ENCODE measurements around the gene VARS1.
"Not testable (repeated sequence)": the region's sequence is repeated elsewhere in the genome, so short reads cannot be mapped to it uniquely, and the experiment has no call there.

VARS1 gene

DNA sequence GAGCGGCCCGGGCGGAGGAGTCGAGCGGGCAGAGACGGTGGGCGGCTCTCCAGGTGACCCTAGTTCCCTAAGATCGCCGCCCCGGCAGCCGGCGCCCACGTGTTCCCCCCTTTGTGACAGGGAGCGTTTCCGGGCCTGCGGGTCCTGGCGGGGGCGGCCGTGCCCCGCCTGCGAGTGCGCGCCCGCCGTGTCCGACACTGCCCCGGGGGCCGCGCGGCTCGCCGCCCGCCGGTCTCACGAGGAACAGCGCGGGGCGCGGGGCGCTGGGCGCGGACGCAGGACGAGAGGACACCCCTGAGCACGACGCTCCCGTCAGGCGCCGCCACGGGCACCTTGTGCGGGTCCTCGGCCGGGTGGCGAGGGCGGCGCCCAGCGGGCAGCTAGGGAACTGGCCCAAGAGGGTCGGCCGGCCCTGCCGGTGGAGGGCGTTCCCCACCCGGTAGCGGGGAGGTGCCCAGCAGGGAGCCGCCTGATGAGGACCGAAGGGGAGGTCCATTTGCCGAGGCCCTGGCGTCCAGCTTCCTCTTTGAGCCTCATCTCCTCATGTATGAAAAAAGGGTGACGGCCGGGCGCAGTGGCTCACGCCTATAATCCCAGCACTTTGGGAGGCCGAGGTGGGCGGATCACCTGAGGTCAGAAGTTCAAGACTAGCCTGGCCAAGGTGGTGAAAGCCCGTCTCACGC lies at the start of gene VARS1:
Gene VARS1 (minus strand): TSS at position 137 of the 683 bp plus-strand sequence. CDS start 535 bp downstream, outside the sequence.
- peak; percentile 79 for DNase-seq

DNA sequence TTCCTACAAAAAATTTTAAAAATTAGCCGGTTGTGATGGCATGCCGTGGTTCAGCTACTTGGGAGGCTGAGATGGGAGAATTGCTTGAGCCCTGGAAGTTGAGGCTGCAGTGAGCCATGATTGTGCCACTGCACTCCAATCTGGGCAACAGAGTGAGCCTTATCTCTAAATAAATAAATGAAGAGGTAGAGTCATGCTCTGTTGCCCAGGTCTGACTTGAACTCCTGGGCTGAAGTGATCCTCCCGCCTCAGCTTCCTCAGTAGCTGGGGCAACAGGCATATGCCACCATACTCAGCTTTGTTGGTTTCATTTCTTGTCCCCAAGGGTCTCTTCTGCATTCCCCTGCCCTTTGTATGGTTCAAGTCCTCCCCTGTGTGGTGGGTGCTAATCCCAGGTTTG lies 49.0 kb upstream of the VARS1 start:
- DNase-seq: no peak

DNA sequence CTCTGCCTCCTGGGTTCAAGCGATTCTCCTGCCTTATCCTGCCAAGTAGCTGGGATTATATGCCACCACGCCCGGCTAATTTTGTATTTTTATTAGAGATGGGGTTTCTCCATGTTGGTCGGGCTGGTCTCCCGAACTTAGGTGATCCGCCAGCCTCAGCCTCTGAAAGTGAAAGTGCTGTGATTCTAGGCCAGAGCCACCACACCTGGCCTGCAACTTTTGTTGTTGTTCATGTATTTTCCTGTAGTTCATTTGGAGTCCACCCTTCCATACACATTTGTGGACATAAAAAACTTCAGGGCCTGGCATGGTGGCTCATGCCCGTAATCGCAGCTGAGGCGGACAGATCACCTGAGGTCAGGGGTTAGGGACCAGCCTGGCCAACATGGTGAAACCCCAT lies 46.5 kb upstream of the VARS1 start:
- no peak for DNase-seq

DNA sequence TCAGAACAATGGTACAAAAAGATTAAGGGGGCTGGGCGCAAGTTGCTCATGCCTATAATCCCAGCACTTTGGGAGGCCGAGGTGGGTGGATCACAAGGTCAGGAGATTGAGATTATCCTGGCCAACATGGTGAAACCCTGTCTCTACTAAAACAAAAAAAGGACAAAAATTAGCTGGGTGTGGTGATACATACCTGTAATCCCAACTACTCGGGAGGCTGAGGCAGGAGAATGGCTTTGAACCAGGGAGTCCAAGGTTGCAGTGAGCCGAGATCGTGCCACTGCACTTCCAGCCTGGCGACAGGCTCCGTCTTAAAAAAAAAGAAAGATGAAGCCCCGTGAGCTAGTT lies 44.2 kb upstream of the VARS1 start:
- not testable (repeated sequence) for DNase-seq

GRCh38 chr6:31838968-31839367 lies 43.4 kb upstream of the VARS1 start:
- DNase-seq: no peak

DNA sequence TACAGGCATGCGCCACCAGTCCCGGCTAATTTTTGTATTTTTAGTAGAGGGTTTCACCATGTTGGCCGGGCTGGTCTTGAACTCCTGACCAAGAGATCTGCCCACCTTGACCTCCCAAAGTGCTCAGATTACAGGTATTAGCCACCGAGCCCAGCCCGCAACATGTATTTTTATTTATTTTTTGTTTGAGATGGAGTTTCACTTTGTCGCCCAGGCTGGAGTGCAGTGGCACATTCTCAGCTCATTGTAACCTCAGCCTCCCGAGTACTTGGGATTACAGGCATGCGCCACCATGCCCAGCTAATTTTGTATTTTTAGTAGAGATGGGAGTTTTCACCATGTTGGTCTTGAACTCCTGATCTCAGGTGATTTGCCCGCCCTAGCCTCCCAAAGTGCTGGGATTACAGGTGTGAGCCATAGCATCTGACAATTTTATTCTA lies 42.6 kb upstream of the VARS1 start:
- DNase-seq: not testable (repeated sequence)

- no peak for DNase-seq
Observed at GRCh38 chr6:31837369-31838113, 42.0 kb upstream of the VARS1 start.

DNA sequence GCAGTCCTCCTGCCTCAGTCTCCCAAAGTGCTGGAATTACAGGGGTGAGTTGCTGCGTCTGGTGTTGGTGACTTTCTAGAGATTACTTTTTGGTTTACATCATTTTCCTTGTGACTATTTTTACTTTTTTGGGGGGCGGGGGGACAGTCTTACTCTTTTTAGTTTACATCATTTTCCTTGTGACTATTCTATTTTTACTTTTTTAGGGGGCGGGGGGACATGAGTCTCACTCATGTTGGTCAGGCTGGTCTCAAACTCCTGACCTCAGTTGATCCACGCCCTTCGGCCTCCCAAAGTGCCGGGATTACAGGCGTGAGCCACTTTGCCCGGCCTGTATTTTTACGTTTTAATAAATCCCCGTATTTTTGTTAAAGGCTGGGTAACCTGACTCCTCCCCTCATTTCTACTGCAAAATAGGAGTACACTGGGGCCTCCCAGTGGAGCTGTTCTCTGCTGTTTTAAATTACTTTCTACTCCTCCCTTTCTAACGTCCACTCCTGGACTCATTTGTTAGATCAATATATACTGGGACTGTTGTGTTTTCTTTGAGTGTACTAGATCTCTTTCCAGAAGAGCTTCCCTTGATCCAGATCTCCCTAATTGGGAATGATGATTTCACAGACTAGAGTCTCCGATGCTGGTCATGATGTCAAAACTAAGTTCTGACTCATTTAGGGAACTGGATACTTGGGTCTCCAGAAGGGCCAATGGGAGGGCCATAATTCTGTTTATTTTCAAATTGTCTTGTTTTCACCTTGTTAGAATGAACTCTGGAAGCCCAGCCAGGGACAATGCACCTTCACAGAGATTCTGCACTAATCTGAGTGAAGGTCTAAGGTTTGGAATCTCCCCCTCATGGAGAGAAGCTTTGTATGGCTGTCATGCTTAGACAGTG lies 41.2 kb upstream of the VARS1 start:
- DNase-seq: no peak

GRCh38 chr6:31836047-31836473 lies 40.5 kb upstream of the VARS1 start:
- DNase-seq: no peak

- DNase-seq: peak; percentile 87
Observed at GRCh38 chr6:31834367-31835250, 39.1 kb upstream of the VARS1 start.

GRCh38 chr6:31831350-31832215 lies 36.0 kb upstream of the VARS1 start:
- no peak for DNase-seq

DNA sequence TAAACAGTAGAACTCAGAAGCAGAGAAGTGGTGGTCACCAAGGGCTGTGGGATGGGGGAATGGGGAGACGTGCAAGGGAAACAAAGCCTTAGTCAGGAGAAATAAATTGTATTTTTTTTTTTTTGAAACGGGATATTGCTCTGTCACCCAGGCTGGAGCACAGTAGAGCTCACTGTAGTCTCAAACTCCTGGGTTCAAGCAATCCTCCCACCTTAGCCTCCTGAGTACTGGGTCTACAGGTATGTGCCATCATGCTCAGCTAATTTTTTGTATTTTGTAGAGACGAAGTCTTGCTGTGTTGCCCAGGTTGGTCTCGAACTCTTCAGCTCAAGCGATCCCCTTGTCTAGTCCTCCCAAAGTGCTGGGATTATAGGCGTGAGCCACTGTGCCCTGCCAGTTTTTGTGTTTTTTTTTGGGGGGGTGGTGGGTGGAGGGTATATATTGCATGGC lies 35.4 kb upstream of the VARS1 start:
- DNase-seq: no peak

GRCh38 chr6:31829633-31830283 lies 34.2 kb upstream of the VARS1 start:
- peak; percentile 43 for DNase-seq

DNA sequence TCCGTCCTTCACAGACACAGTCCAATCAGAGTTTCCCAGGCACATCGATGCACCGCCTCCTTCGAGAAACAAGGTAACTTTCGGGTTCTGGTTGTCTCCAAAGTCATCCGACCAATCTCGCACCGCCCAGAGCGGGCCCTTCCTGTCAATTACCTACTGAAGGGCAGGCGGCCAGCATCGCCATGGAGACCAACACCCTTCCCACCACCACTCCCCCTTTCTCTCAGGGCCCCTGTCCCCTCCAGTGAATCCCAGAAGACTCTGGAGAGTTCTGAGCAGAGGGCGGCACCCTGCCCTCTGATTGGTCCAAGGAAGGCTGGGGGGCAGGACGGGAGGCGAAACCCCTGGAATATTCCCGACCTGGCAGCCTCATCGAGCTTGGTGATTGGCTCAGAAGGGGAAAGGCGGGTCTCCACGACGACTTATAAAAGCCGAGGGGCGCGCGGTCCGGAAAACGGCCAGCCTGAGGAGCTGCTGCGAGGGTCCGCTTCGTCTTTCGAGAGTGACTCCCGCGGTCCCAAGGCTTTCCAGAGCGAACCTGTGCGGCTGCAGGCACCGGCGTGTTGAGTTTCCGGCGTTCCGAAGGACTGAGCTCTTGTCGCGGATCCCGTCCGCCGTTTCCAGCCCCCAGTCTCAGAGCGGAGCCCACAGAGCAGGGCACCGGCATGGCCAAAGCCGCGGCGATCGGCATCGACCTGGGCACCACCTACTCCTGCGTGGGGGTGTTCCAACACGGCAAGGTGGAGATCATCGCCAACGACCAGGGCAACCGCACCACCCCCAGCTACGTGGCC lies 31.9 kb upstream of the VARS1 start, which contains the start of gene HSPA1B:
Gene HSPA1B (plus strand): TSS at position 453 of the 794 bp plus-strand sequence. CDS start 213 bp downstream, at position 666.
- DNase-seq: peak; percentile 99

DNA sequence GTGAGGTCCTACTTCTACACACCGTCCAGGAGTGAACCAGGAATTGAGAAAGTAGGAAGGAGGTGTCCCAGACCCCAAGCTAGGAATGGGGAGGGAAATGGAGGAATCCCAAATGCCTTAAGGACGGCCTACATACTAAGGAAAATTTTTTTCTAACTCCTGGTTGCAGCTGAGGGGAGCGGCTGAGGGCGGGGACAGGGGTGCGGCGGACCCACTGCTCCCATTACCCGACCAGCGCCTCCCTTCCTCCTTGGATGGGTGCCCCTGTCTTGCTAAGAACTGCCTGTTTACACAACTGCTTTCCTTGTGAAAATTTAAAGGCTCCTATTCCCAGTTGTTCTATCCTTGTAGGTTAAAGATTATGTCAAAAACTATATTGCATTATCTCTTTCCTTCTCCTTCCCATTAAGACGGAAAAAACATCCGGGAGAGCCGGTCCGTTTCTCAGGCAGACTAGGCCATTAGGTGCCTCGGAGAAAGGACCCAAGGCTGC lies 31.3 kb upstream of the VARS1 start:
- peak; percentile 73 for DNase-seq

DNA sequence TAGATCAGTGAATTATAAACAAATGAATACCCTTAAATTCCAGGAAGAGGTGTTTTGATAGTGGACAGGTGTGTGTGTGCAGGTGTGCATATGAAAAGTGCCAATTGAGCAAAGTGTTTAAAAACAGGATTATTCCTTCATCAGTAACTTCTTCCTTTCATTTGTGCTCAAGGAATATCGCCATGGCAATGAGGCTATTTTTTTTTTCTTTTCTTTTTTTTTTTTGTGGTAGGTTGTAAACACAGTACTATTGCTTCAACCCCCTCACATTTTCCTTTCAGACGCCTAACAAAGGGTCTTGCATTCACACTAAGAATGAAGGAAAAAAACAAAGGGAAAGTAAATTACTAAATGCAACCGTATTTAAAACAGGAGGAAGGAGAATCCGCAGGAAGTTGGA lies 30.0 kb upstream of the VARS1 start:
- no peak for DNase-seq

GRCh38 chr6:31823592-31824196 lies 28.1 kb upstream of the VARS1 start:
- DNase-seq: not testable (repeated sequence)

GRCh38 chr6:31822036-31822821 lies 26.7 kb upstream of the VARS1 start:
- no peak for DNase-seq
